ENCODE data around the gene VAV2.

DNA sequence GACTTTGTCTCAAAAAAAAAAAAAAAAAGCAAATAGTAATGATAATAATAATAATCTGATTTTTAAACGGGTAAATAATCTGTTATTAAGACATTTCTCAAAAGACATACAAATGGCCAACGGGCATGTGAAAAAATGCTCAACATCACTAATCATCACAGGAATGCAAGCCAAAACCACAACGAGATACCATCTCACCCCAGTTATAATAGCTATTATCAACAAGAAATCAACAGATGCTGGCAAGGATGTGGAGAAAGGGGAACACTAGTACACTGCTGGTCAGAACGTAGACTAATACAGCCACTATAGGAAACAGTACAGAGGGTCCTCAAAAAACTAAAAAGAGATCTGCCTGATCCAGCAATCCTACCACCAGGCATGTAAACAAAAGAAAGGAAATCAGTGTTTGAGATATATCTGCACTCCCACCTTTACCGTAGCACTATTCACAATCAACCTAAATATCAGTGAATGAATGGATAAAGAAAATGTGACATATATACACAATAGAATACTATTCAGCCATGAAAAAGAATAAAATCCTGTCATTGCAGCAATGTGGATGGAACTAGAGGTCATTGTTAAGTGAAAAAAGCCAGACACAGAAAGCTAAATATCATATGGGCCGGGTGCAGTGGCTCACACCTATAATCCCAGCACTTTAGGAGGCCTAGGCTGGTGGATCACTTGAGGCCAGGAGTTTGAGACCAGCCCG lies 24.9 kb downstream of the VAV2 start:
- TF ChIP-seq, protein P1, sequence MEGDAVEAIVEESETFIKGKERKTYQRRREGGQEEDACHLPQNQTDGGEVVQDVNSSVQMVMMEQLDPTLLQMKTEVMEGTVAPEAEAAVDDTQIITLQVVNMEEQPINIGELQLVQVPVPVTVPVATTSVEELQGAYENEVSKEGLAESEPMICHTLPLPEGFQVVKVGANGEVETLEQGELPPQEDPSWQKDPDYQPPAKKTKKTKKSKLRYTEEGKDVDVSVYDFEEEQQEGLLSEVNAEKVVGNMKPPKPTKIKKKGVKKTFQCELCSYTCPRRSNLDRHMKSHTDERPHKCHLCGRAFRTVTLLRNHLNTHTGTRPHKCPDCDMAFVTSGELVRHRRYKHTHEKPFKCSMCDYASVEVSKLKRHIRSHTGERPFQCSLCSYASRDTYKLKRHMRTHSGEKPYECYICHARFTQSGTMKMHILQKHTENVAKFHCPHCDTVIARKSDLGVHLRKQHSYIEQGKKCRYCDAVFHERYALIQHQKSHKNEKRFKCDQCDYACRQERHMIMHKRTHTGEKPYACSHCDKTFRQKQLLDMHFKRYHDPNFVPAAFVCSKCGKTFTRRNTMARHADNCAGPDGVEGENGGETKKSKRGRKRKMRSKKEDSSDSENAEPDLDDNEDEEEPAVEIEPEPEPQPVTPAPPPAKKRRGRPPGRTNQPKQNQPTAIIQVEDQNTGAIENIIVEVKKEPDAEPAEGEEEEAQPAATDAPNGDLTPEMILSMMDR (IDR thresholded peaks at IDR 0.05), result no peak
- TF ChIP-seq POLR2A (IDR thresholded peaks at IDR 0.05), result no peak
